NCI-H1092 (cell line): ENCODE results near the gene GRIA1.

ENCODE experiments used
- DNase-seq: peaks from one replicate; lab custom pipeline; 2025; lab: John Stamatoyannopoulos, UW

The GRIA1 gene

DNA sequence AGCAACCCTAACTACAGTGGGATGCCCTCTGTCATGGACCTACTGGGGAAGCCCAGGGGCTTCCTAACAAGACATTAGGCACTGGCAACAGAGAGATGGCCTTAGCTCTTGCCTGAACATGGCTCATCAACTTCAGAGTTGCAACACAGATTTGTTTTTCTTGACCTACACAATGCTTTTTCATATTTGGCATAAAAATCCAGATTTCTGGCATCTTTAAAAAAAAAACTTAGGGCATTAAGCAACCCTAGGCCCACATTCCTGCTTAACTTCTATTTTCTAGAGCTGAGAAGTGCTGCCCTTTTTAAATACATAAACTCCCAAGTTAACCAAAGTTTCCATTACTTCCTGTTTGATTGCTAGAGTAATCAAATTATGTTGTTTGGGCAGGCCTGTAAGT, 8.0 kb downstream of the GRIA1 start:
- DNase-seq, result no peak

DNA sequence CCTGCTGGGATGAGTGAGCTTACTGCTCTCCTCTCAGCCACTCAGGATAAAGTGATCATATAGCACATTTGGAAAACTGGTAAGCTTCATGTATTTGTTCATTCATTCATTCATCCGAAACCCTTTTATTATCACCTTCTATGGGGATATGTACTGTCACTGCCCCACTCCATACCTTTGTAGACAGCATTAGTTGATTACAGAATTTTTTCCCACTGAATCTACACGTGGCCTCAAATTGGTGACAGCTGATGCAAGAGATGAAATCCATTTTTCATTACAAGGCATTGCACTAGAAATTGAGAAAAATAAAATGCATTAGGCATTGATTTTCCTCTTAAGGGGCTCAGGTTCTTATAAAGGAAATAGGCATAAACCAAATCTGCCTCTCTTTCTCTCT, 9.7 kb downstream of the GRIA1 start:
- no peak for DNase-seq

DNA sequence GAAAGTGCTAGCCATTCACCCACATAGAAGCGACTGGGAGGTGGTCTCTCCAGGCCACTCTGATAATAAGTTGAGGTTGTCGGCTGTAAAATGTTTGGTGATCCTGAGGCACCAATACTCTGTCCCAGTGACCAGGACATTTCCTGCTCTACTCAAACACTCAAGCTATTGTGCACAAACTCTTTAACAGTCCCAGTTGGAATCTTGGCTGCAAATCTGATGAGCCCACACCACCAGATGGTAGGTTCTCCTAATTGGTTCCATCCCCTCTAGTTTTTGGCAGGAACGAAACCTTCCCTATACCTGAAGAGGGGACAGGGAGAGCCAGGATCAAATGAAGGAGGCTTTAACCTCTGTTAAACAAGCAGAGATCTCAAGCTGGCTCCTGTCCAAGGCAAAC, 14.3 kb downstream of the GRIA1 start:
- DNase-seq, result peak; percentile 57

DNA sequence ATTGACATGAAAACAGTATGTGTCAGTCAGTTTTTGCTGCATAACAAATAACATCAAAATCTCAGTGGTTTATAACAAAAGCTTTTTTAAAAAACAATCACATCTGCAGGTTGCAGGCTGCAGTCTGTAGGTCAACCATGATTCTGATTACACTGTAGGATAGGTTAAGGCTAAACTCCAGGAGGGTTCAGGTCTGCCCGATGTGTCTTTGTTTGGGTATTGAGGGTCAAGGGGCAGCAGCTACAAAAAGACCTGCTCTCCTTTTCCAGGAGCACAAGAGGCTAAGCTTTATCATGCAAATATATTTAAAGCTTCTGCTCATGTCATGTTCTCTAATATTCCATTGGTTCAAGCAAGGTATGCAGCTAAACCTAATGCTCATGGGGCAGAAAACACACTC, 18.2 kb downstream of the GRIA1 start:
- no peak for DNase-seq

DNA sequence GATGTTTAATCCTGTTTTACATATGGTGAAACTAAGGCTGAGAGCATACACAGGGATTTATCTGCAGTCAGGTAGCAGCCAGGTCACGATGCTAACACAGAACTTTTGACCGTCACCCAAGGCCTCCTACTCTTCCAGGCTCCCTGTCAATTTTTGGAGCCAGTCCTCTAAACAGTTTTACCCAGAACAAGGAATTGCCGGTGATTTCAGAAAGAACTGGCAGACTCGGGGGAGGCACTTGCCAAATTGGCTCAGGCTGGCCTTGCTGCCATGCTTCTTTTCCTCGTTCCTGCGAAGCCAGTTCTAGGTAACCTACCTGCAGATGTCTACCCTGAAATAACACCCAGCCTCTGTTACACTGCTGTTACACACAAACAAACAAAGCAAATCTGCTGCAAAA, 21.2 kb downstream of the GRIA1 start:
- no peak for DNase-seq

DNA sequence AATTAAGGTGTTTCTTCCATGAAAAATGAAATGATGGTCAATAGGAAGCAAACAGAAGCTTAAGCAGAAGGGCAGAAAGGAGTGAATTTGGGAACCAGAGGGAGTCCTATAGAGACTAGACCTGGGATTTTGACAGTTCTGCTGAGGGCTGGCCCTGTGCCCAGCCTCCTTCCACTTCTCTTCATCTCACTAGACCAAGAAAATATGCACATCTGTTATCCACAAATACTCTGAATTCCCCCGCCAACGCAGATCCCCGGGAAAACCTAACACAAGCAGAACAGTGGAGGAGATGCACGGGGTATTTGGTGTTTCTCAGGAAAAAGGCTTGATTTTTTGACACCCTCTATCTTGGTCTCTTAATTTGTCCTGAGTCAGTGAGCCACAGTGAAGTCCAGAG, 22.7 kb downstream of the GRIA1 start:
- DNase-seq, result no peak

DNA sequence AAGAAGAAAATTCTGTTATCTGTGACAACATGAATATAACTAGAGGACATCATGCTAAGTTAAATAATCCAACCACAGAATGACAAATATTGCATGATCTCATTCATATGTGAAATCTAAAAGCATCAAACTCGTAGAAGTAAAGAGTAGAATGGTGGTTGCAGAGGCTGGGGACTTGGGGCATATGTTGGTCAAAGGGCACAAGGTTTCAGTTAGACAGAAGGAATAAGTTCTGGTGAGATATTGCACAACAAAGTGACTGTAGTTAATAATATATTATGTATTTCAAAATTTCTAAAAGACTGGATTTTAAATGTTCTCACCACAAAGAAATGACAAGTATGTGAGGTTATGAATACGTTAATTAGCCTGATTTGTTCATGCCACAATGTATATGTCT, 24.8 kb downstream of the GRIA1 start:
- DNase-seq, result no peak

DNA sequence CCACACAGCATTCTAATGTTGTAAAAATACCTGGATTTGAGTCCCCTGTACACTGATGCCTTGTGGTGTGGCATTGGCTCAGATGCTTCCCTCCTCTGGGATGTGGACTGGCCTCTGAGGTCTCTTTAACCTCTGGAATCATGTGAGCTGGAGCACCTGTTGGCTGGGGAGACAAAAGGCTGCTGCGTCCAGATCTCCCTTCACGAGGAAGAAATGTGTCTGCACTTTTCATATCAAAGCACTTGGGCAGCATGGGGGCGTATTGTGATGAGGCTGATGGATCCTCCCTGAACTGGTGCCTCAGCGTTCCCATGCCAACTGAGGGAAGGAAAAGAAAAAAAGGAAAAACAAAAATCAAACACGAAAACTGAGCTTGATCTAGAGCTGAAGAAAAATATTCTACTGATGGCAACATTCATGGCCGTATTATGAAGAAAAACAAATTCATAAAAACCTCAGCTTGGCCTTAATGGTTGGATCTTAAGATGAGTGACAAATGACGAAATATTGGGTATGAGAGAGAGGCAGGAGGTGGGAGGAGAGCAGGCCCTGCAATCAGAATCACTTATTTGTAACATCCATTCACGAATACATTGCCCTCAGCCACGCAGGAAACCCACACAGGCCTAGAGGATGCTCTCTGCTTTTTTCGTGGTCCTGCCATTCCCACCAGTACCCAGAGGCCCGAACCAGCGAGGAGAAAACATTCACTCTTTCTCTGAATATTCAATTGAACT, 26.2 kb downstream of the GRIA1 start:
- no peak for DNase-seq

DNA sequence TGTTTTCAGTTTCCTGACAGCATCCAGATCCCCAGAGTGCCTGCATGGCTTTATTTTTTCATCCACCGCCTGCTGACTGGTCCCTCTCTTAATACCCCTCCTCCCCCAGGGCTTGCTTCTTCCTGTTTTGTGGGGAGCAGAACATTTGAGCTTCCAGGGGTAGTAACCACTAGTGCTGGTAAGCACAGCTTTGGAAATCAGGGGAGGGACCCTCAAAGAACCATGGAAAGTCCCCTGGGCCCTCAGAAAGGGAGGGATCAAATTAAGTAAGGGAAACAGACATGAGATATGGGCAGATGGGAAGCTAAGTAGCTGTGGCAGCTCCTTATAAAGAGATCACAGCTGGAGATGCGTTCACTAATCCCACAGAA, 26.8 kb downstream of the GRIA1 start:
- DNase-seq, result no peak

DNA sequence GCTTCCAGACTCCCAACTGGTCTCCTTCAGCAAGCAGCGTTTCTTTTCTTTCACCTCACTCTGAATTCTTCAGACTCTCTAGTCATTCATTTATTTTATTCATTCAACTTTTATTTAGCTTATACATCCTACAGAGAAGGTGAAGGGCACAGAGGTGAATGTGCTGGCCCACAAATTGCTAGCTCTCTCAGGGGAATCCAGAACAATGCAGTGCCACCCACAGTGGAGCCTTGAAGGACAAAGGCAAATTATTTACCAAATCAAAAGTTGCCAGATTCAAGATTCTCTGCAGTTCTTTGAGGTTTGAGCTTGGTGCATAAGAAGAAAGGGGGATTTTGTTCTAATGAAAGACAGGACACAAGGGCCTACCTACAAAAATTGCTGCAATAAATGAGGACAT, 29.7 kb downstream of the GRIA1 start:
- no peak for DNase-seq

DNA sequence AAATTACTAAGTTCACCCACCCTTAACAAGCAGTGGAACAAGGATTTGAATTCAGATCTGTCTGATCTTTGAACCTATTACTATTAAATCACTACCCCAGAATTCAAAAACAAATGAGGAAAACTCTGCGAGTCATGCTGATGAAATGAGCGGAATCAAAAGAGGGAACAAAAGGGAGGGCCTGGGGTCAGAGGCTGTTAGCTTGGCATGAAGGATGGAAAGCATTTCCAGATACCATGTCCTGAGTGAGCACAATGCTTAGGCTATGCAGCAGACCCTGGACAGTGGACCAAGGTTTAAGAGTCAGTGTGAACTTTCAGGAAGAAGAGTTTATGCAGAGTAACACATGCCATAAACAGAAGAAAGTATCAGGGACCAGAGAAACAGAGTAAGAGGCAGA, 30.5 kb downstream of the GRIA1 start:
- no peak for DNase-seq

DNA sequence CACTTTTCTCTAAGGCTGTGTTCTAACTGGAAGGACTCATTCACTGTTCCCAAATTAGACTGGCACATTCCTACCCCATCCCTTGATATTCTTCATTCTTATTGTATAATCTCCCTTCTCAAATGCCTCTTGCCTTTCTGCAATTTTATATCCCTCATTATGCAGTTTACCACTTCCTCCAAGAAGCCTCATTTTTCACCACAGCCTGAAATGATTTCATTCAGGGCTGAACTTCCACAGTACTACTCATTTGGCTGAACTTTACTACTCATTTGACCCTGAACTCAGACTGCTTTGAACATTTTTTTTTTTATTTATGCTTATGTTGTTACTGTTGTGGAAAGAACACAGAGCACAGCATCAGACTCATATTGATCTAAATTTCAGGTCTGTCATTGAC, 32.7 kb downstream of the GRIA1 start:
- no peak for DNase-seq

DNA sequence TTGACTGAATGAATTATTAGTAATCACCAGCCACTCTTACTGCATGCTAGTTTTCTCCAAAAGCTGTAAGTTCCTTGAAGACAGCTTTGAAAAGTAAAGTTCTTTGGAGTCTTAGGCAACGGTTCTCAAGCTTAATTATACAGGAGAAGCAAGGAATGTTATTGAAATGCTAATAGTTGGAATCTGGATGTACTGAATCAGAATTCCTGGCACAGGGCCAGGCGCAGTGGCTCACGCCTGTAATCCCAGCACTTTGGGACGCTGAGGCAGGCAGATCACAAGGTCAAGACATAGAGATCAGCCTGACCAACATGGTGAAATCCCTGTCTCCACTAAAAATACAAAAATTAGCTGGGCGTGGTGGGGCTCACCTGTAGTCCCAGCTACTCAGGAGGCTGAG, 33.4 kb downstream of the GRIA1 start:
- no peak for DNase-seq

DNA sequence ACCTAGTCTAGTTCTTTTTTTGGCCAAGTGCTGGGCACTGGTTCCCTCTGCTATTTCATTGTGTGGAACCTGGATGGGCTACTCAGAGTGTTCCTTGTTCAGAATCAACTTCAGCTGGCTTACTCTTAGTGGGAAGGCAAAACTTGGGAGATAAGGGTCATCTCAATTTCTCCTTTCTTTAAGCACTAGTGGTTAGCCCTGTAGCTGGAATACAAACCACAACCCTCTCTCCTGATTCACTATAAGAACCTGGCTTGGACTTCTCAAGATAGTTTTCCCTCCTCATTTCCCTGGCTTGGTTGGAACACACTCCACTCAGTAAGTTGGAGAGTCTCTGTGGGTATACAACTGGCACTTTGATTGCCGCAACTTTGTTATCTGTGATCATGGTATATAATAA, 35.1 kb downstream of the GRIA1 start:
- no peak for DNase-seq

DNA sequence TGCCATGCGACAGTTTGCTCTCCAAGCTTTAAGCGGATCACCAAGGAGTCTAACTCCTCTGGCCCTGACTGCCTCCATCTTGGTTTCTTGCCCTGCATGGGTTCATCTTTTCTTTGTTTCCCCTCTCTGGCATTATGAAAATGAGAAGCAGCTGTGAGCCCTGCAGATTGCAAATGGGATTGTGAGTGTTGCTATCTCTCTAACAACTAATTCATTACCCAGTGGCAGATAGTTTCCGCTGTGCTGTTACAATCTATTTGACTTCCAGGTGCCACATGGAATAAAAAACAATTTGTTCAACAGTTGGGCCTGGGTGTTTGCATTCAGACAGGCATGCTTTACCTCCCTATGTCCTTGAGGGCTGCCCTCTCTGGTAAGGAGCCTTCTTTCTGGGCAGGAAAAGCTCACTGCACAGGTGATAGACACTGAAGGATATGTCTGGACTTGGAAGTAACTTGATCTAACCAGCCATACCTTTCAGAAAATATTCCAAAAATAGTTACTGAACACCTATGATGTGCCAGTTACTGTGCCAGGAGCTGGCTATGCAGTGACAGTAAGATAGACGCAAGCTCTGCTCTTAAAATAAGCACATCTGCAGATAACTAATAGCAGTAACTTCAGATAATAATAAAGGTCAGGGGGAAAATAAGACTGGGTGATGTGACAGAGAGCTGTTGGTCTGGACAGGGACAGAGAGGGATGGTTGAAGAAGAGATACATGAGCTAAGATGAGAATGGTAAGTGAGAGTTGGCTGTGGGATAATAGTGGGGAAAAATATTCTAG, 40.1 kb downstream of the GRIA1 start:
- DNase-seq, result no peak

DNA sequence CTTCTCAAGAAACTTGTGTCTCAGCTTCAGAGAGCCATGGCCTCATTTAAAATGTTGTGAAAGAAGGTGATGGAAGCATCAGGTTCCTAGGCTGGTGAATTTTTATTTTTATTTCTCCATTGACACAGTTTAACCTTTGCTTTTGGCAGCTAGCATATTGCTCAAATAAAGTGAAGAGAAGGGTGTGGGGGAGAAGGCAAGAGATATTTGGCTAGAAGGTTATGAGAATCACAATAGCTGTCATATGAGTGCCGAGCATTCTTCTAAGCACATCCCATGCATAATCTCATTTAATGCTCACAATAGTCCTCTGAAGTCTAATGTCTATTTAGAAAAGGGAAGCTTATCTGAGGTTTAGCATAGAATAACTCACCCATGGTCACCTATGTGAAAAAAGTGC, 43.1 kb downstream of the GRIA1 start:
- DNase-seq, result no peak

DNA sequence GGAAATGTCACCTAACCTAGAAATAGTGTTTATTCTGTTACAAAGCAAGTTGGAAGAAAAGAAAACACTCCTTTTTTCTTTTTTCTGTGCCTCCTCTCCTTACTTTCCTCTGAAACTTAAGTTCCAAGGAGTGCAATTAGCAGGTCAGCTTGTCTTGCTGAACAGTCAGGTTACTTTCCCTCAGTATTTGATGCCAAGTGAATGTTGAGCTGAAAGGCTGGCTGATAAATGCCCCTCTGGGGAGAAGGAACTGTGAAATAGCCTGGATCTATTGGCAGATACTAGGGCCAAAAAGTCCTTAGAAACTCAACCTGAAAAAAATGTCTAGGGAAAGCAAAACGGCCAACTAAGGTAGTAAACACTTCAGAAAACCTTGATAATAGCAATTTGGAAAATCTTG, 43.6 kb downstream of the GRIA1 start:
- no peak for DNase-seq

DNA sequence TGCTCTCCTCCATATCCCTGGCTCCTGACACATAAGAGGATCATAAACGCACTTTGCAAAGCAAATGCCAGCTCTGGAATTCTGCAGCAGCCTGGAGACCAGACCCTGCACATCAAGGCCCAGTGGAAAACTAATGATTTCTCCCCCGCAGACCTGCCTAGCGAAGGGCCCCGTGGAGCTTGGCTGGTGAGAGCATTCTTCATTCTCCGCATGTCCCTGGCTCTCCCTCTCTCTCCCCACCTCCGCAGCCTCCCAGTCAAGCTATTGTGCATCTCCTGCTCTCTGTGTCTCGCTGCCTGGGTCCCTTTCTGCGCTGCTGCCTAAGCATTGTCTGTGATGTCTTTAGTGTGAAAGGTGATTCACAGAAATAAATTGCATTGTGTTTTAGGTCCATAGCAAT, 46.7 kb downstream of the GRIA1 start:
- DNase-seq, result no peak

DNA sequence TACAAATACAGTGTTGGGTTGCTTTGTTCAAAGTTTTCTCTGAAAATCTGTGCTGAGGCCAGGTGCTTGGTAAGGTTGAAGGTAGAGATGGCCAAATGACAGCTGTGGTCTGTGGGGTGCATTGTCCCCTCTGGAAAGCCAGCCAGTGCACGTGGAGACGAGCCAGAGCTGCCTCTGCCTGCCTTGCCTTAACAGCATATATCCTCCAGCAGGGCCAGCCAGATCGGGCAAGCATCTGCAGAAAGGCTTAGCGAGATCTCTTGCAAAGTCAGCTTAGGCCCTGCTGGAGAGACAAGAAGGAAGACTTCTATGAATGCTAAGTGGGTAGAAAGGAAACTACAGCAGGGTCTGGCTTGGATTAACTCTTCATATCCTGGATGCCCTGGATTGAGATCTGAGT, 49.5 kb downstream of the GRIA1 start:
- no peak for DNase-seq

DNA sequence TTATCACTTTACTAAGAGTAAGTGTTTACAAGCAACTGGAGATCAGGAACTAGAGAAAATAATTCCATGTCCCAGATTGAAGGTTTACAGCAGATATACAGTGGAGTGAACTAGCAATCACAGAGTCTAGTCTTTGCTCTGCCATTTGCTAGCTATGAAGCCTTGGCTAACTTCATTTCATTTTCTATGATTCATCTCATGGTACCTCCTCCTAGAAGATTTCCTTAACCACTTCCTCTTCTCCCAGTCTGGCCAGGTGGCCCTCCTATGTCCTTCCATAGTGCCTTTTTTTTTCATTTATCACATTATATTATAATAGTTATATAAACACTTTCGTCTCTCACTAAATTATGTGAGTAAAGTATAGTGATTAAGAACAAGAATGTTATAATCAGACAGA, 52.1 kb downstream of the GRIA1 start:
- DNase-seq, result no peak

DNA sequence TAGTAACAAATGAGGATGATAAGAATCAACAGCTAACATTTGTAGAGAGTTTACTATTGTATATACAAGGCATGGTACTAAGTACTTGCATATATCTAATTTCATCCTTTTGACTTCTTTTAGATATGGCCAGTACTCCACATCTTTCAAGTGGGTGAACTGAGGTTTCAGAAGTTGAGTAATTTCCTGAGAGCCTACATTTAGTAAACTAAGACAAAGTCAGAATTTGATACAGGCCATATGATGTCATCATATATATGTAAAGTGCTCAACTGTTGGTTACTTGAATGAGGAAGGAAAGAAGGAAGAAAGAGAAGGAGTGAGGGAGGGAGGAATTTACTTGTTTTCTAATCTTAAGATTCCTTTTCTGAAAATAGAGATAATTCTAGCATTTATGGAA, 52.8 kb downstream of the GRIA1 start:
- no peak for DNase-seq

DNA sequence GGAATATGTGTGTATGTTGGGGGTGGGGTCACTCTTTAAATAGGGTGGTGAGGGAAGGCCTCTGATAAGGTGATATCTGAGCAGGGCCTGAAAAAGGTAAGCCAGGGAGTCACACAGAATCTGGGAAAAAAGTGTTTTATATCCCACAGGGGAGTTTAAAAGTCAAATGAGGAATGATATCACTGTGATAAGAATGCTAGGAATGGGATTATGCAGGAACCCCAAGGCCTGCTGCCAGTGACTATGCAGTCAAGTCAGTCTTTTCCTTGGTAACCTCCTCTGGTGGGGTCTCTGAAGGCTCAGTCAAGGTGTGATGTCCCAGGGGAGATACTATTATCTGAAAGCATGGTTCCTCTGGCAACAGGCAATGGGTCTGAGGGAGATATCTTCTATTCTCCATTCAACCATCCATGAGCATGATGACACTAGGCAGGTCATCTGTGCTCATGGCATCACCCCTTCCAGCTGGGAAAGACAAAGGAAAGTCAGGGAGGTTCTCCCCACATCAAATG, 53.5 kb downstream of the GRIA1 start:
- no peak for DNase-seq

DNA sequence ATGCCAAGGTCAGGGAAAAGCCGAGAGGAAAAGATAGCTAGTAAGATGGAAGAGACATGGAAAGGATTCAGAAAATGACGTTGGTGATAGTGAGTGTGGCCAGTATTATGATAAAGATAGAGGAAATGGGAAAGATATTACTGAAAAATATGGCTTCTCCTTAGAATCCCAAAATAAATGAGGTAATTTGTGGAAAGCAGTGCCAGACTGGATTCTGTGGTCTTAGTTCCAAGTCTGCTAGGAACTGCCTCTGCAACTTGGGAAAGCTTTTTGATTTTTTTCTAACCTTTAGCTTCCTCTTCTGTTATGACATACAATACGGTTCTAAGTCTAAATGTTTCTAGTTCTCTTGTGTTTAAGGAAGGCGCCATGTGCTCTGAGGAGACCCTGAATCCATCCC, 54.2 kb downstream of the GRIA1 start:
- no peak for DNase-seq

DNA sequence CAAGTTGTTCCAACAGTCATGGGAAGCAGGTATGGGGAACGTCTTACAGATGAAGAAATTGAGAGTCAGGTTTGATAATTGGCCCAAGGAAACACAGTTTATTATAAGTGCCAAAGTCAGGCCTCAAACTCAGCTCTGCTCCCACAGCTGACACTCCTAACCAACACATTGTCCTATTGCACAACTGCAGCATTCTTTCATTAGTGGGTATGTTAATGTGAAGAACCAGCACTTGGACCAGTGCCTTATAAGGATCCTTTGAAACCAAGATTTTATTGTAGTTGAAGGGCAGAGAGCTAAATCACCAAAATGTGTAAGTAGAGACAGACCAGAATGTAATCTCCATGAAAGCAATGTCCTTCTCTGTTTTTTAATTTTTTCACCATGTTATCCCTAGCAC, 56.1 kb downstream of the GRIA1 start:
- DNase-seq, result no peak
